NCI-H2029 treated with DMSO at 0.1 percent for 48 hours (cell line): Measurements from ENCODE around the gene HRH3.

Experiments used
- DNase-seq: peaks from one replicate; lab custom pipeline; 2025; lab: John Stamatoyannopoulos, UW

The HRH3 gene

DNA sequence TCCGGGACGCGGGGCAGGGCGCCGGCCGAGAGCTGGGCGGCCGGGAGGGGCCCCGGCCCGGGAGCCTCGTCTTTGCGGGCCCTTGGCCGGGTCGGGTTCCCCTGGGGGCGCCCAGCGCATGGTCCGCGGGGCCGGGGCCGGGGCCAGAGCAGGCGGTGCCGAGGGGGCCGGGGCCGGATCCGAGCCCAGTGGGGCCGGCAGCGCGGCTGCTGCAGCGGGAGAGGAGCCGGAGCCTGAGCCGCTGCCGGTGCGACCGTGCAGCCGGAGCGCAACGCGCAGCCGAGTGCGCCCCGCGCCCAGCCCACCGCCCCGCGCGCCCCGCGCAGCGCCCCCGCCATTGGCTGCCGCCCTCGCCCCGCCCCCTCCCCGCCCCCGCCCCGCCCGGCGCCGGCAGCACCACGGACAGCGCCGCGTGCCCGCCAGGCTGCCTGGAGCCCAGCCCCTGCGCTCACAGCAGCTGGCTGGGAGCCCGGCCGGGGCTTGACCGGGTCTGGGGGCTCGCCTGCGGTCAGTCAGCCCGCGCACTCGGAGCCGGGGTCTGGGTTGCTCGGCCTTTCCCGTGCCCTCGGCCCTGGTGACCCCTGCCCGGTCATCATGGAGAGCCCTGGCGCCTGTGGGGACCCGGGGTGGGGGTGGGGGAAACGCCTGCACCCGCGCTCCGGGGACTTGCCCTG is at the start of gene HRH3:
HRH3 (minus strand) TSS at position 287 of the 674 bp plus-strand sequence. CDS start 308 bp downstream, outside the sequence.
- no peak for DNase-seq

DNA sequence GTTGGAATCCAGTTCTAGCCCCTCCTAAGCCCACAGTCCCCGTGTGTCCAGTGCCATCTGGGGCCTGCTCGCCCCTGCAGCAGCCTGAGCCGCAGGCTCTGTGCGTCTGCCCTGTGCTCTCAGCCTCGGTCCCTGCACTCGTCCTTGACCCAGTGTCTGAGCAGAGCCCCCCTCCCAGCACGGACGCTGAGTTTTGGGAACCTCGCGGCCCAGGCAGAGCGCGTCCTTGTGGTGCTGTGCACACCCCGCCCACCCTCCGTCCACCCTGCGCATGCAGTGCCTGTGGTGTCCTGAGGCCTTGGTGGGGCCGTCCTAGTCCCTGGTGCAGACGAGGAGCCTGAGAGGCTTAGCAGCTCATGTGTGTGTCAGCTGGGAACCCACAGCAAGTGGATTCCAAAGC is 49.8 kb upstream of the HRH3 start:
- no peak for DNase-seq

DNA sequence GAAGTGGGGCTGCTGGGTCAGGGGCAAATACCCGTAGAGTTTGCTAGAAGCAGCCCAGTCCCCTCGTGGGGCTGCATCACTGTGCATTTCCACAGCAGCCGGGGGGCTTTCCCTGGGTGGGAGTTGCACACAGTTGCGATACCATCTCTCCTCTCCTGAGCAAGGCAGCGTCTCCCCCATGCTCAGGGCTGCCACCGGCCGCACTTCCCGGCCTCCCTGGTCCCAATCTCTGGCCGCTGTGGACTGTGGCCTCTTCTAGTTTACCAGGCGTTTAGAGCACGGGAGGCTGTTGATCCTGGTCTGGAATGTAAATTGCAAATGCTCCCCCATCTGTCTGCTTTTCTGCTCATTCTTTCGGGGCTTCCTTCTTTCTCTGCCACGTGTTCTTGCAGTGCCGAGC is 49.3 kb upstream of the HRH3 start:
- no peak for DNase-seq

DNA sequence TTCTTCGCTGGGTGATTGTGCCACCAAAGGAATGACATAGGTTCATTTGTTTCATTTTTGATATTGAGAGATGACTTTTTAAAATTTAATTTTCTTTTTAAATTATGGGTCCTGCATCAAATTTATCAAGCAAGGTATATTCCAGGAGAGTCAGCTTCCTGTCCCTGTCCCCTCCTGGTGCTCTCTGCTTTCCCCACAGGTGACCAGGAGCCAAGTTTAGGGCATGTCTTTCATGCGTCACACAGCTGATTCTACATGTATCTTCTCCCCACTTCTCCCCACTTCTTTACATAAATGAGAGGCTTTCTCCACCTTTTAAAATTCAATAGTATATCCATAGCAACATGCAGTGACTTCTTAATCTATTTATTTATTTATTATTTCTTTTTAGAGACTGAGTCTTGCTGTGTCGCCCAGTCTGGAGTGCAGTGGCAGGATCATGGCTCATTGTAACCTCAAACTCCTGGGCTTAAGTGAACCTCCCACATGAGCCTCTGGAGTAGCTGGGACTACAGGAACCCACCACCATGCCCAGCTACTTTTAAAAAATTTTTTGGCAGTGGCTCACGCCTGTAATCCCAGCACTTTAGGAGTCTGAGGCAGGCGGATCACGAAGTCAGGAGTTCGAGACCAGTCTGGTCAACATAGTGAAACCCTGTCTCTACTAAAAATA is 48.3 kb upstream of the HRH3 start:
- no peak for DNase-seq

DNA sequence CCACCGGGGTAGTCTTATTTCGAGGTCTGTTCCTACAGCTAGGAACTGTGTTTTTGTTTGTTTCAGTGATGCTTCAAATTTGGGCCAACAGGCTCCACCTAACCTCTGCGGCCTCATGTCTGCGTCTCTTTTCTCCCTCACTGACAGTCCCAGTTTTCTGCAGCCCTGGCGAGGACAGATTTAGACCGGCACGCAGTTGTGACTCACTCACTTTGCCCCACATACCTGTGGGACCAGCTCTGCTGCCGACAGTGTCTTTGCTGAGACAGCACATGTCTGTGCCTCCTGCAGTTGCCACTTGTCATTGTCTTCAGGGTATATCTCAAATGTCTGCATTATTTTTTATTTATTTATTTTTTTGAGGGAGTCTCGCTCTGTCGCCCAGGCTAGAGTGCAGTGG is 47.5 kb upstream of the HRH3 start:
- no peak for DNase-seq

DNA sequence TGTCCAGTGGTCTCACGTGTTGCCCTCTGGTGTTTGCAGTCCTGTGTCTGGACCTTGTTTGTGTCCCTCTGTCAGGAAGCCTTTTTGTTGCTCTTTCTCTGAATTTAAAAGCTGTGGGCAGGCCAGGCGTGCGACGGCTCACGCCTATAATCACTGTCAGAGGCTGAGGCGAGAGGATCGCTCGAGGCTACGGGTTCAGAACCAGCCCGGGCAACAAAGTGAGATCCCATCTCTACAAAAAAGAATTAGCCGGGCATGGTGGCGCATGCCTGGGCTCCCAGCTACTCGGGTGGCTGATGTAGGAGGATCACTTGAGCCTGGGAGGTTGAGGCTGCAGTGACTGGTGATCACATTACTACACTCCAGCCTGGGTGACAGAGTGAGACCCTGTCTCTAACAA is 46.8 kb upstream of the HRH3 start:
- DNase-seq: no peak

DNA sequence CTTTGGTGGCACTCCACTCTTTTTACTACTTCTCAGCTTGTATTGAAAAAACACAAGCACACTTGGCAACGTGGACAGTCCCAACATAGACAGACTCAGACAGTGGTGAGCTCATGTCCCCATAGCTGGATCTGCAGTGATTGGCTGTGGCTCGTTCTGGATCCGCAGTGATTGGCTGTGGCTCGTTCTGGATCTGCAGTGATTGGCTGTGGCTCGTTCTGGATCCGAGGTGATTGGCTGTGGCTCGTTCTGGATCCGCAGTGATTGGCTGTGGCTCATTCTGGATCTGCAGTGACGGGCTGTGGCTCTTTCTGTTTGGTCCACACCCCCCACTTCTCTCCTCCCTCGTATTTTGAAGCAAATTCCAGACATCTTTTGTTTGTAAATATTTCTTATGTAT is 46.3 kb upstream of the HRH3 start:
- no peak for DNase-seq

DNA sequence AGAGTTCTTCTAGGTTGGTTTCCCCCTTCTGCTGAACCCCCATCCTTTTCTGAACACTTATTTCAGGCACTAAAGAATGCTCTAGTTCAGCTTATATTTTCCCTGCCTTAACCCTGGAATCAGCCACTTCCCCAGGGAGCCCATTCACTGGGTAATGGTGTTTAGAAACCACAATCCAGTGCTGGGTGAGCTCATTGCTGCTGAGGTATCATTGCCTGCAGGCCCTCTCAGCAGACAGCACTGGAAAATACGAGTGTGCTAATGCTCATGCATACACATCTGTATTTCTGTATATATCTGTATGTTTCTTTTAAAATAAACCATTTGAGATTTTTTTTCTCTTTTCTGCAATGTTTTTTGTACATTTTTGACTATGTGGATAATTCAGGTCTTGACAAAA is 45.3 kb upstream of the HRH3 start:
- DNase-seq: no peak

DNA sequence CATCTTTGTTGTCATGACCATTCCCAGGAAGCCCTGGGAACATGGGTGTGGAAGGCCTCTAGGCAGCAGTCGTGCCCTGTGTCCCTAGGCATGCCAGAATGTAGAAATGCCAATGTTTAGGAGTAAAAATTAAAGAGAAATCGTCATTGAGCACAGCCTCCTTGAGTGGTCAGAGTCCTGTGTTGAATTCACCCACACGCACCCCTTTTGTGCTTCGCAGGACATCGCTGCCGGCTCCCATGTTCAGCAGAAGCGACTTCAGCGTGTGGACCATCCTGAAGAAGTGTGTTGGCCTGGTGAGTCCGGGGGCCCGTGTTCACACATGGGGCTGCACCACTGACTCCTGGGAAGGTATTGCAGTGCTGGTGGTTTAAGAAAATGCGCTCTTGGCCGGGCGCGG is 43.3 kb upstream of the HRH3 start:
- DNase-seq: no peak

DNA sequence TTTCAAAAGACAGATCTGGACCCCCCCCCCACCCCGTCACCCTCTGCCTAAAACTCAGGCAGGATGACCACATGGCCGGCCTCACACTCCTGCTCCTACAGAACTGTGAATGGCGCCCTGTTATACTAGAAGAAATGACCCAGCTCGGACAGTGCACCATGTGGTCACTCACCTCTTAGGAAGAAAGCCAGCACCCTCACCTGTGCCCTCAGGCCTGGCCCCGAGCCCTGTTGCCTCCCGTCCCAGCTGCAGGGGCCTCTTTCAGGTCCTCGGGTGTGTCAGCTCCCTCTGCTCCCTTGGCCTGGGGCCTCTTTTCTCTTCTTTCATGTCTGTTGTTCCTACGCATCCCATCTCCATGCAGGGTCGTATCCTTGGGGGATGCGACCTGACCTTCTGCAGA is 42.0 kb upstream of the HRH3 start:
- DNase-seq: no peak

DNA sequence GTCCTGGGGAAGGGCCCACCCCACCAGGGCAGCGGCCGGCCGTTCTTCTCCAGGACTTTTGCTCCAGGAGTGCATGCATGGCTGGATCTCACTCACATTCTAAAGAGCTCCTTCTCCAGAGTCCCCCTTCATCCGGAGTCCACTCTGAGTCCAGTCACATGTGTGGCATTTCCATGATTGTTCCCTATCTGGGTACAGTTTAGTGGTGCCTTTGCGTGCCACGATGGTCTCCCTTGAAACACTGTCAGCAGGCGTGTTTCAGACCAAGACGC is 39.2 kb upstream of the HRH3 start:
- DNase-seq: no peak

DNA sequence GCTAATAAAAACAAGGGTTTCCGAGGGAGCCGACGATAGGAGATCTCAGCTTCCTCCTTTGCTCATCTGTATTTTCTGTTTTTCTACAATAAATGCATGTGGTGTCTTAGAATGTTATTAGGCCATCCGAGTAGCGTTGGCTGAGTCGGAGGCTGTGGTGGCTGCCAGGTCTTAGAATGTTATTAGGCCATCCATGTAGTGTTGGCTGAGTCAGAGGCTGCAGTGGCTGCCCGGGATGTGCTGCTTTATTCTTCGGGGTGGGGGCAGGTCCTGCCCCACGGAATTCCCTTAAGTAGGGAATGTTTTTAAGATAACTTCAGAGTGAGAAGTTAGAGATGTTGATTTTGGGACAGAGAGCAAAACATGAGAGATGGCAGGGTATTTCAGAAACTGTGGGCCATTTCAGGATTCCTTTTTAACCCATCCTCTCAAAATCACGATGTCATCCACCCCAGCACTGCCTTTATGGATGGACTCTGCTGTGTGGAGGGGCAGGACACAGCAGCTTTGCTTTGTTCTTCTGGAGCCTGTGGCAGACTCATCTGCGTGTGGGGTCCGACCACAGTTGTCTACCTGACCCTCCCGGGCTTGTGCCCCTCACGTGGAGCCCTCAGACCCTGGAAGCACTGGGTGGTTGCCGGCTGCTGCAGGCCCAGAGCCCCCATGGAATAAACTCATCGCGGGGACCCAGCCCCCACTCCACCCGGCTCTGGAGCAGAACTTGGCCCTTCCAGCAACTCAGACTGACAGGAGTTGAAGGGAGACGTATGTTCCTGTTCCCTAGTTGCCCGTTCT is 38.6 kb upstream of the HRH3 start:
- no peak for DNase-seq

DNA sequence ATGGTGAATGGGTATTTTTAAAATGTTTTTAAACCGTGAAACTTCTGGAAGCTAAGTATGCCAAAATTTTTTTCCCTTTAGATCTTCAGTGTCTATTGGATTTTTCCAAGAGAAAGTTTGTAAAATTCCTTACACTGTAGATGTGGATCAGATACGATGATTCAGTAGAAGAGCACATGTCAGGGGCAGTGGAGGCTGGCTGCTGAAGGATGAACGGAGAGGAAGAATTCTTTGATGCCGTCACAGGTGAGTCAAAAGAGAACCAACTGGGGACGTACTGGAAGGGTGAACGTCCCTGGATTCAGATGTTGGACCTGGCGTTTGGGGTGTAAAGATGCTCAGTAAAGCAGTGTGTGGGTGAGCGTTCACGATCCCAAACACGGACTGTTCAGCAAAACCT is 35.9 kb upstream of the HRH3 start:
- no peak for DNase-seq

DNA sequence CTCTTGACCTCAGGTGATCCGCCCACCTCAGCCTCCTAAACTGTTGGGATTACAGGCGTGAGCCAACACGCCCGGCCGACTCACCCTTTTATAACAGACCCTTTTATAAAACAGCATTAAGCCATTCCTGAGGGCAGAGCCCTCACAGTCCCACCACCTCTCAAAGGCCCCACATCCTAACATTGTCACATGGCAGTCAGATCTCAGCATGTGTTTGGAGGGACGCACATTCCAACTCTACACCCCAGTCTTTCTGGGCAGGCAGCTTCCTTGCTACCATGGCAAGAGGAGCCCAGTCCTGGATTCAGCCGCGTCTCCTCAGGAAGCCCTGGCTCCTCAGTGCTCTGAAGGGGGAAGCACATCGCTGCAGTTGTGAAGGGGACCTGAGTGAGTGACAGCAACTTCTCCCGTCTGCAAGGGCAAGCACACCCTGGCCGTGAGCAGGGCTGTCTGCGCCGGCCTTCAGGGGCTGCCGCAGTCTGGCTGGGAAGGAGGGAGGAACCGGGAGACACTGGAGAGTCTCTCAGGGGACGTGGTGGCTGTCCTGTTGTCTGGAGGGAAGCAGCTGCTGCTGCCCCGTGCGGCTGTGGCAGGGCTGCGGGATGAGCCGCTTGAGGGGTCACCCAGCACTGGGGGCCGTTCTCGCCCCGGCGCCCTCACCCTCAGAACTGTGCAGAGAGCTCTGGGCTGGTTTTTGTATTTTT is 34.1 kb upstream of the HRH3 start:
- DNase-seq: no peak

DNA sequence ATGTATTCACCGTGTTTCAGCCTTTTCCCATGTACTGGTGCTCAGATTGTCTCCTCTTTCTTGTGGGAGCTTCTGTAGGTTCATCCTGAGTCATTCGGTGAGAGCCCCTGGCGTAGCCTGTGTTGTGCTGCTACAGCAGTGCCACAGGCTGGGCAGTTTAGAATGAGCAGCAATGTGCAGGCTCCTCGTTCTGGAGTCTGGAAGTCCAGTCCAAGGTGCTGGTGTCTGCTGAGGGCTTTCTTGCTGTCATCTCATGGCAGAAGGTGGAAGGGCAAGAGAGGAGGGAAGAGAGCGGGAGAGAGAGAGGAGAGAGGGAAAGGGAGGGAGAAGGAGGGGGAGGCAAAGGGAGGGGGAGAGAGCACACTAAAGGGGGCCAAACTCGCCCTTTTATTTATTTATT is 33.3 kb upstream of the HRH3 start:
- DNase-seq: no peak

DNA sequence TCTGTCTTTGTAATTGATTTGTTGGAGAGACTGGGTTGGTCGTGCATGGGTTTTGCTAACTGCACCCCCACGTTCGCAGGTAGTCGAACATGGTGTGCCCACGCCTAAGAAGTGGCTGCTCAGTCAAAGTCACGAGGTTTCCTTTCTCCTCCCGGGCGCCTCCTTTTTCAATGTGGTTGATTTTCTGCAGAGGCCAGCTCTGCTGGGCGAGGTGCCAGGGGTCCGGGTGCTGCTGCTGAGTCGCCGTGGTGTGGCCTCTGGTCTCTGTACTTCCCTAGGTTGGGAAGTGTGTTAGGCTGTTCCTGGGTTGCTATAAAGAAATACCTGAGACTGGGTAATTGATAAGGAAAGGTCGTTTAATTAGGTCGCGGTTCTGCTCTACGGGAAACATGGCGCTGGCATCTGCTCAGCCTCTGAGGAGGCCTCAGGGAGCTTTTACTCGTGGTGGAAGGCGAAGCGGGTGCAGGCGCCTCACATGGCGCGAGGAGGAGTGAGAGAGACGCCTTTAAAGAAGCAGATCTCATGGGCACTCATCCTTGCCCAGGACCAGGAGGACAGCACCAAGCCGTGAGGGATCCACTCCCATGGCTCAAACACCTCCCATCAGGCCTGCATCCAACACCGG is 32.4 kb upstream of the HRH3 start:
- no peak for DNase-seq

DNA sequence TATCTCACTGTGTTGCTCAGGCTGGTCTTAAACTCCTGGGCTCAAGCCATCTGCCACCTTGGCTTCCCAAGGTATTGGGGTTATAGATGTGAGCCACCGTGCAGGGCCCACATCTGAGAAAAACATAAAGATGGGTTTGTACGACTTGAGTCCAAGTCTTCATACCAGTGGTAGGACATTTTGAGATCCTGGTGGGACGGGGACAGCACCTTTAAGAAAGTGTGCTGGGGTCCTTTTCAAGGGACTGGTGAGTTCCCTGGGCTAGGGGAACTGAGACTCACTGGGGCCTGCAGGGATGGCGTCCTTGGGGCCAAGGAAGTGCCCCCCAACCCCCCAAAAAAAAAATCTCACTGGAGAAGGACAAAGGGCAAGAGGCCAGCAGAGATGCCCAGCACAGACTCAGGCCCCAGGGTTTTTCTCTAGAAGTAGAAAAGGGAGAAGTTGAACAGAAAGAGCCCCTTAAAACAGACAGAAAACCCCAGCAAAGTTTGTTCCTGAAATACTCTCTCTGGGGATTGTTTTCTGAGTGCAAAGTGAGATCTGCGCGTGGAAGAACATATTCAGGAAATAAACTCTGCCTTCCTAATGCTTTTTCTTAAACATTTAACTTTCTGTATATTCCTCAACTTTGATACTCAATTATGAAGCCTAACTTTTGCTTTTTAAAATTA is 28.9 kb upstream of the HRH3 start:
- no peak for DNase-seq

DNA sequence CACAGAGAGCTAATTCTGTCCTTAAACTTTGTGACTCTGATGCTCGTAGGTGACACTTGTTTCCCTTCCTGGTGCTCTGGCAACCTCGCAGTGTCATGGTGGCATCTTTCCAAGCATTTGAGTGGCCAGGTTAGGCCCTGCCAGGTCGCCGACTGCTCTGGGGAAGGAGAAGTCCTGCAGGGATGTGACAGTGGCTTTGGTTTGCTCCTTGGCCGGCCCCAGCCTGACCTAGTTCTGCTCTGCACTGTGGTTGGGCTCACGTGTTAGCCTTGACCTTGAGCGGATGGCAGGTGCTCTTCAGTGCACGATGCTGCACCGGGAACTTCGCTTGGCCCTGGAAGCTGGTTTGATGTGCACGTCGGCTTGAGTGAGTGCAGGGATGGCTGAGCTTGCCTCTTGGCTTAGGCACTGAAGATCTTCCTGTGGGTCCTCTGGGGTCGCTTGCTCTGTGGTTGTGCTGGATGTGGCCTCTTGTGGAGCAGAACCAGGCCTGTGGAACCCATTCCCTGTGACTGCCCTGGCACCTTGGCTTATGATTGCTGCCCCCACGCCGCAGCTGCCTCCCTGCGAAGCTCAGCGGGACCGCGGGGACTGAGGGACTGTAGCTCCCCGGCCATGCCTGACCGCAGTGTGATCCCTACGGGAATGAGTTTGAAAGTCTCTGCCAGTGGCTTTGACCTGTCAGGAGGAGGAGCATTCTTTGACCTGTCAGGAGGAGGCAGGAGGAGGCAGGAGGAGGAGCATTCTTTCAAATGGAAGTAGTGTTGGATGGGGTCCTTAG is 27.0 kb upstream of the HRH3 start:
- DNase-seq: peak; percentile 29

DNA sequence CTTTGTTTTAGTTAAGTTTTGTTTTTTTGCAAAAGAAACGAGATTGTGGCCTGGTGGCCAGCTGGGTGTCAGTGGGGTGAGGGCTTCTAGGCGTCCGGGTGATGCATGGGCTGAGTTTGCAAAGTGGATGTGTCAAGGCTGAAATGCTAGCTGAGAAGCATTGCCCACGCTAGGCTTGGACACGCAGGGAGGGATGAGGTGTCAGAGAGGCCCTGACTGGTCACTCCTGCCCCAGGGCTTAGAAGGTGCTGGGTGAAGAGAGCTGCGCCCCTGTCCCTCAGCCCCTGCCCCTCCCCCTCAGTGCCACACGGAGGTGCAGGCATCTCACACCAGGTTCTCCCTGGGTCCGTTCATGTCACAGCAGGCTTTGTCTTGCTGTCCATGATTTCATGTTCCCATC is 26.4 kb upstream of the HRH3 start:
- no peak for DNase-seq

DNA sequence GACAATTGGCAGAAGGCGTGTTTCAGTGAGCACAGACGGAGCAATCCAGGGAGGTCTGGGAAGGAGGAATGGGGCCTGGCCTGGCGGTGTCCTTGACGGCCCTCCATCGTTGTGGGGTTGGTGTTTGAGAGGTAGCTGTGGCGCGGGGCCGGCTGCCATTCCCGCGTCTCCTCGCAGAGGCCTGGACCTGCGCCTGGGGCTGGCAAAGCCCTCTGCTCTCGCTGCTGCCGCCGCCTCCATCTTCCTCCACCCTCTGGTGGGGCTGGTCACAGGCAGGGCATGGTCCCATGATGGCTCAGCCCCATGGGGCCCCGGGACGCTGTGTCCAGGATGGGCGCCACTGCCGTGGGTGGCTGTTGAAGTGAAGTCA is 25.8 kb upstream of the HRH3 start:
- no peak for DNase-seq

DNA sequence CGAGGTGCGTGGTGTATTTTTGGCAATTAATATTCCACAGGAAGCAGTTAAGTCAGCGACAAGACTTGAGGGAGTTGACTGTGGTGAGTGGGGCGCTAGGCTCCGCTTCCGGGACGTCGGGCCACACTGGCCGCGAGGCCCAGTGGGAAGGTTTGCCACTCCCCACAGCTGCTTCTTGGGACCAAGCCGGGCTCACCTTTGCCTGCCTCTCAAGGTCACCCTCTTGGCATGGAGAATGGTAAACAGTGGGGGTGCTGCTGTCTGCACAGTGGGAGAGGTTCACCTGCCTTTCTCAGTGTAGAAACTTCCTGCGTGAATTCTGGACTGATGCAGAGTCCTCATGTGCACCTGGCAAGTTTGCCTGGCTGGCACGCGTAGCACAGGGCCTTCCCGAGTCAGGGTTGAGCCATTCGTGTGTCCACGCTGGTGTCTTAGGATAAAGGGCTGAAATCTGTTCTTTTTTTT is 24.6 kb upstream of the HRH3 start:
- no peak for DNase-seq
